K562 (cell line): ENCODE data around the gene KLHL15. TPM values are rescaled to one million over a fixed set of nuclear protein-coding genes. Genes with fewer than 3 reads are reported as not detected.

Experiments used
- AFF4 ChIP-seq: sonication (generic); formaldehyde crosslinking; IDR thresholded peaks from 2 replicates; pipeline ENCODE4 v1.8.0; 2023; ENCODE audit warnings: mild to moderate bottlenecking, missing genetic modification reagents
- E2F3 ChIP-seq: fragments of 250-450 bp; sonication (Bioruptor Pico); IDR thresholded peaks from 2 replicates; pipeline ENCODE4 v1.4.0; 2020; ENCODE audit warnings: mild to moderate bottlenecking
- RBBP5 ChIP-seq: fragments of 200-600 bp; sonication (generic); IDR thresholded peaks from 2 replicates; pipeline ENCODE4 v1.6.1; 2012; ENCODE audit warnings: borderline replicate concordance, mild to moderate bottlenecking, low read length, control low read depth, inconsistent platforms; ENCODE audit not compliant: insufficient read depth, poor library complexity, severe bottlenecking
- SRSF7 ChIP-seq: fragments of 200-400 bp; formaldehyde crosslinking; optimal IDR thresholded peaks from 2 replicates; pipeline ENCODE3; 2017; ENCODE audit warnings: mild to moderate bottlenecking, low read depth, low read length
- SRSF9 ChIP-seq: fragments of 200-400 bp; formaldehyde crosslinking; IDR thresholded peaks from 2 replicates; pipeline ENCODE4 v1.6.1; 2017; ENCODE audit warnings: low read depth, low read length, borderline replicate concordance
- ZNF140 ChIP-seq: fragments of 250-450 bp; sonication (Bioruptor Pico); IDR thresholded peaks from 2 replicates; pipeline ENCODE4 v1.8.0; 2021; ENCODE audit warnings: moderate library complexity, mild to moderate bottlenecking, inconsistent platforms
- ZNF311 ChIP-seq: fragments of 250-450 bp; sonication (Bioruptor Pico); IDR thresholded peaks from 2 replicates; pipeline ENCODE4 v1.4.0; 2020; ENCODE audit warnings: mild to moderate bottlenecking, moderate library complexity
- ZNF408 ChIP-seq: fragments of 250-450 bp; sonication (Bioruptor Pico); IDR thresholded peaks from 2 replicates; pipeline ENCODE4 v1.4.0; 2020; ENCODE audit warnings: low read depth, mild to moderate bottlenecking, moderate library complexity
- polyA plus RNA-seq, 8 experiments: library from polyadenylated mRNA; depleted of rRNA in 4 of 8; stranded (reverse) in 5 of 8; unstranded in 3 of 8; fragments of >200 nt; fragmentation: Nextera tagmentation in 2 of 8; fragmentation: Illumina TruSeq in 1 of 8; extraction: Ambion mirVana in 2 of 8; extraction: Trizol in 1 of 8; gene quantifications; 2 replicates each; pipeline versions ENCODE4 v1.2.1 to v1.2.3, GENCODE V29; 2011 to 2014; ENCODE audit warnings: inconsistent platforms in 1 of 8, missing spikeins in 1 of 8
- total RNA-seq, 7 experiments: library from RNA; depleted of rRNA in 6 of 7; stranded (reverse); fragments of >200 nt in 6 of 7; fragmentation: Illumina TruSeq in 2 of 7; extraction: Trizol in 2 of 7; gene quantifications; 2 replicates each; pipeline versions ENCODE4 v1.2.1 to v1.2.3, GENCODE V29; 2011 to 2021; ENCODE audit warnings: low replicate concordance in 1 of 7
- TF ChIP-seq, protein P1 (sequence below): fragments of 450-650 bp; IDR thresholded peaks from 2 replicates; pipeline ENCODE4 v1.6.1; 2016; ENCODE audit warnings: low read depth

The KLHL15 gene
- total and polyA plus RNA-seq, 9 of the 15 experiments (the other 6 are each of a cell fraction or from before 2014, with no cell fraction given), result 3.0 to 12.4 (median 7.6) TPM

DNA sequence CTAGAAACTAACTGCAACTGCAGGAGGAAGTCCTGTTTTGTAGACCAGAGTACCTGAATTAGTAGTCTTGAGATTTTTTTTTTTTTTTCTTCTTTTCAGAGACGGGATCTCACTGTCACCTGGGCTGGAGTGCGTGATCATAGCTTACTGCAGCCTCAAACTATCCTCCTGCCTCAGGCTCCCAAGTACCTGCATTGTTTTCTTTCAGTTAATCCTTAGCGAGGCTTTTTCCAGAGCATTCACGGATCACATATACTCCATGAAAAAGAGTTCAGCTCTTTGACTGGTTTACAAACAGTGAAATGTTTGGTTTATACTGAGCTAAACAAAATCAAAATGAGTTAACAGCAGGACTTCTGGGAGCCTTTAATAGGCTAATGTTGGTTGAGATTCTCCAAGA, 45.8 kb downstream of the KLHL15 start (continued):
- TF ChIP-seq, protein P1, sequence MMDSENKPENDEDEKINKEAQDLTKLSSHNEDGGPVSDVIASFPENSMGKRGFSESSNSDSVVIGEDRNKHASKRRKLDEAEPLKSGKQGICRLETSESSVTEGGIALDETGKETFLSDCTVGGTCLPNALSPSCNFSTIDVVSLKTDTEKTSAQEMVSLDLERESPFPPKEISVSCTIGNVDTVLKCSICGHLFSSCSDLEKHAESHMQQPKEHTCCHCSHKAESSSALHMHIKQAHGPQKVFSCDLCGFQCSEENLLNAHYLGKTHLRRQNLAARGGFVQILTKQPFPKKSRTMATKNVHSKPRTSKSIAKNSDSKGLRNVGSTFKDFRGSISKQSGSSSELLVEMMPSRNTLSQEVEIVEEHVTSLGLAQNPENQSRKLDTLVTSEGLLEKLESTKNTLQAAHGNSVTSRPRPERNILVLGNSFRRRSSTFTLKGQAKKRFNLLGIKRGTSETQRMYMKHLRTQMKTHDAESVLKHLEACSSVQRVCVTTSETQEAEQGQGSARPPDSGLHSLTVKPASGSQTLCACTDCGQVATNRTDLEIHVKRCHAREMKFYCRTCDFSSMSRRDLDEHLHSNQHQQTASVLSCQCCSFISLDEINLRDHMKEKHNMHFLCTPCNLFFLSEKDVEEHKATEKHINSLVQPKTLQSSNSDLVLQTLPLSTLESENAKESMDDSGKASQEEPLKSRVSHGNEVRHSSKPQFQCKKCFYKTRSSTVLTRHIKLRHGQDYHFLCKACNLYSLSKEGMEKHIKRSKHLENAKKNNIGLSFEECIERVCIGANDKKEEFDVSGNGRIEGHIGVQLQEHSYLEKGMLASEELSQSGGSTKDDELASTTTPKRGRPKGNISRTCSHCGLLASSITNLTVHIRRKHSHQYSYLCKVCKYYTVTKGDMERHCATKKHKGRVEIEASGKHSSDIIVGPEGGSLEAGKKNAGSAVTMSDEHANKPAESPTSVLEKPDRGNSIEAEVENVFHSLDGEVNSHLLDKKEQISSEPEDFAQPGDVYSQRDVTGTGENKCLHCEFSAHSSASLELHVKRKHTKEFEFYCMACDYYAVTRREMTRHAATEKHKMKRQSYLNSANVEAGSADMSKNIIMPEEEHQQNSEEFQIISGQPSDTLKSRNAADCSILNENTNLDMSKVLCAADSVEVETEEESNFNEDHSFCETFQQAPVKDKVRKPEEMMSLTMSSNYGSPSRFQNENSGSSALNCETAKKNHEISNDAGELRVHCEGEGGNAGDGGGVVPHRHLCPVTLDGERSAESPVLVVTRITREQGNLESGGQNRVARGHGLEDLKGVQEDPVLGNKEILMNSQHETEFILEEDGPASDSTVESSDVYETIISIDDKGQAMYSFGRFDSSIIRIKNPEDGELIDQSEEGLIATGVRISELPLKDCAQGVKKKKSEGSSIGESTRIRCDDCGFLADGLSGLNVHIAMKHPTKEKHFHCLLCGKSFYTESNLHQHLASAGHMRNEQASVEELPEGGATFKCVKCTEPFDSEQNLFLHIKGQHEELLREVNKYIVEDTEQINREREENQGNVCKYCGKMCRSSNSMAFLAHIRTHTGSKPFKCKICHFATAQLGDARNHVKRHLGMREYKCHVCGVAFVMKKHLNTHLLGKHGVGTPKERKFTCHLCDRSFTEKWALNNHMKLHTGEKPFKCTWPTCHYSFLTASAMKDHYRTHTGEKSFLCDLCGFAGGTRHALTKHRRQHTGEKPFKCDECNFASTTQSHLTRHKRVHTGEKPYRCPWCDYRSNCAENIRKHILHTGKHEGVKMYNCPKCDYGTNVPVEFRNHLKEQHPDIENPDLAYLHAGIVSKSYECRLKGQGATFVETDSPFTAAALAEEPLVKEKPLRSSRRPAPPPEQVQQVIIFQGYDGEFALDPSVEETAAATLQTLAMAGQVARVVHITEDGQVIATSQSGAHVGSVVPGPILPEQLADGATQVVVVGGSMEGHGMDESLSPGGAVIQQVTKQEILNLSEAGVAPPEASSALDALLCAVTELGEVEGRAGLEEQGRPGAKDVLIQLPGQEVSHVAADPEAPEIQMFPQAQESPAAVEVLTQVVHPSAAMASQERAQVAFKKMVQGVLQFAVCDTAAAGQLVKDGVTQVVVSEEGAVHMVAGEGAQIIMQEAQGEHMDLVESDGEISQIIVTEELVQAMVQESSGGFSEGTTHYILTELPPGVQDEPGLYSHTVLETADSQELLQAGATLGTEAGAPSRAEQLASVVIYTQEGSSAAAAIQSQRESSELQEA, result no peak
- TF ChIP-seq AFF4 (CRISPR knock-in tag) (no peak), ZNF140 (CRISPR knock-in tag) (no peak), ZNF408 (CRISPR knock-in tag) (no peak), ZNF311 (CRISPR knock-in tag) (no peak), SRSF9 (no peak), SRSF7 (no peak), E2F3 (CRISPR knock-in tag) (no peak), RBBP5 (no peak)
